Measurements from ENCODE around the gene MTMR6.

MTMR6 gene

DNA sequence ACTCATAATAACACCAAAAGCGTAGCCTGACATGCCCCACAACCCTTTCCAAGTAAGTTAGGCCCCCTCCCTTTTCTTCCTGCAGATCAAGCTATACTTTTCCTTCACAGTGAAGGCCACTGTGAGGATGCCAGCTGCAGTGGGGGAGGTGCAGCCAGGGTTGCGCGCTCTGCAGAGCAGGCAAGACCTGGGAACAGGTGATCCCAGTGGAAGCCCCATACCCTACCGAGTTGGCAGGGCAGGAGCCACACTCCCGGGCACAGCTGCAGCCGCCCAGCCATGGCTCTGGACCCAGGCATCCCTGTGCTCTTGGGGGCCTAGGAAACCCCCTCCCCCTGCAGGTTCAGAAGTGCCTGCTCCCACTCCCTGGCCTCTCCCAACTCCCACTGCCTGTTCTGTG lies 18.7 kb downstream of the MTMR6 start:
- H3K27me3 ChIP-seq (replicated peaks; ENCODE audit: control insufficient read depth, insufficient read depth, low read length), result no peaks in the 10 kb centered on the region
- H3K36me3 ChIP-seq (ENCODE audit: control insufficient read depth, insufficient read depth, low read length), result peaks cover 3% of the 10 kb centered on the region
- H3K4me3 ChIP-seq (replicated peaks; ENCODE audit: low read depth, low read length), result no peak overlapping the region
- DNase-seq (ENCODE audit: extremely low read depth, insufficient read length), result no peak
- TF ChIP-seq, protein P1, sequence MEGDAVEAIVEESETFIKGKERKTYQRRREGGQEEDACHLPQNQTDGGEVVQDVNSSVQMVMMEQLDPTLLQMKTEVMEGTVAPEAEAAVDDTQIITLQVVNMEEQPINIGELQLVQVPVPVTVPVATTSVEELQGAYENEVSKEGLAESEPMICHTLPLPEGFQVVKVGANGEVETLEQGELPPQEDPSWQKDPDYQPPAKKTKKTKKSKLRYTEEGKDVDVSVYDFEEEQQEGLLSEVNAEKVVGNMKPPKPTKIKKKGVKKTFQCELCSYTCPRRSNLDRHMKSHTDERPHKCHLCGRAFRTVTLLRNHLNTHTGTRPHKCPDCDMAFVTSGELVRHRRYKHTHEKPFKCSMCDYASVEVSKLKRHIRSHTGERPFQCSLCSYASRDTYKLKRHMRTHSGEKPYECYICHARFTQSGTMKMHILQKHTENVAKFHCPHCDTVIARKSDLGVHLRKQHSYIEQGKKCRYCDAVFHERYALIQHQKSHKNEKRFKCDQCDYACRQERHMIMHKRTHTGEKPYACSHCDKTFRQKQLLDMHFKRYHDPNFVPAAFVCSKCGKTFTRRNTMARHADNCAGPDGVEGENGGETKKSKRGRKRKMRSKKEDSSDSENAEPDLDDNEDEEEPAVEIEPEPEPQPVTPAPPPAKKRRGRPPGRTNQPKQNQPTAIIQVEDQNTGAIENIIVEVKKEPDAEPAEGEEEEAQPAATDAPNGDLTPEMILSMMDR (IDR thresholded peaks at IDR 0.05; ENCODE audit: insufficient read depth, low read length, poor library complexity, severe bottlenecking), result no peak

GRCh38 chr13:25267715-25268114 lies 19.6 kb downstream of the MTMR6 start:
- DNase-seq (ENCODE audit: extremely low read depth, insufficient read length), result no peak

GRCh38 chr13:25266706-25267105 lies 20.6 kb downstream of the MTMR6 start:
- DNase-seq (ENCODE audit: extremely low read depth, insufficient read length), result no peak
- Histone ChIP-seq H3K36me3 (ENCODE audit: control insufficient read depth, insufficient read depth, low read length) (peaks cover 3% of the 10 kb centered on the region), H3K4me3 (replicated peaks; ENCODE audit: low read depth, low read length) (no peak overlapping the region), H3K27me3 (replicated peaks; ENCODE audit: control insufficient read depth, insufficient read depth, low read length) (no peaks in the 10 kb centered on the region)
- TF ChIP-seq, protein P1 (IDR thresholded peaks at IDR 0.05; ENCODE audit: insufficient read depth, low read length, poor library complexity, severe bottlenecking), result no peak

More at GRCh38 chr13:25267715-25268114, 19.6 kb downstream of the MTMR6 start:
- TF ChIP-seq, protein P1 (IDR thresholded peaks at IDR 0.05; ENCODE audit: insufficient read depth, low read length, poor library complexity, severe bottlenecking), result peak; percentile 28
- Histone ChIP-seq H3K4me3 (replicated peaks; ENCODE audit: low read depth, low read length) (no peak overlapping the region), H3K36me3 (ENCODE audit: control insufficient read depth, insufficient read depth, low read length) (peaks cover 3% of the 10 kb centered on the region), H3K27me3 (replicated peaks; ENCODE audit: control insufficient read depth, insufficient read depth, low read length) (no peaks in the 10 kb centered on the region)

DNA sequence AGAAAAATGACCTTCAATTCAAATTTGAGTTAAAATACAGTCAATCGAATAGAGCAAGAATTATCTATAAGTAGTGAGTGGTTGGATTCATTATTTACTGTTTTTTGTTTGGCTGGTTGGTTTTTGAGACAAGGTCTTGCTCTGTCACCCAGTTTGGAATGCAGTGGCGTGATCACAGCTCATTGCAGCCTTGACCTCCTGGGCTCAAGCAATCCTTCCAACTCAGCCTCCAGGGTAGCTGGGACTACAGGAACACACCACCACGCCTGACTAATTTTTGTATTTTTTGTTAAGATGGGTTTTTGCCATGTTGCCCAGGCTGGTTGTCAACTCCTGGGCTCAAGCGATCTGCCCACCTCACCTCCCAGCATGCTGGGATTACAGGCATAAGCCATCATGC lies 25.0 kb downstream of the MTMR6 start:
- Histone ChIP-seq H3K27me3 (replicated peaks; ENCODE audit: control insufficient read depth, insufficient read depth, low read length) (no peaks in the 10 kb centered on the region), H3K4me3 (replicated peaks; ENCODE audit: low read depth, low read length) (no peak overlapping the region), H3K36me3 (ENCODE audit: control insufficient read depth, insufficient read depth, low read length) (no peaks in the 10 kb centered on the region; the same call in none of the 2 replicates)
- TF ChIP-seq, protein P1 (IDR thresholded peaks at IDR 0.05; ENCODE audit: insufficient read depth, low read length, poor library complexity, severe bottlenecking), result no peak
- DNase-seq (ENCODE audit: extremely low read depth, insufficient read length), result no peak

GRCh38 chr13:25253702-25254101 lies 33.6 kb downstream of the MTMR6 start:
- DNase-seq (ENCODE audit: extremely low read depth, insufficient read length), result no peak
- Histone ChIP-seq H3K27me3 (replicated peaks; ENCODE audit: control insufficient read depth, insufficient read depth, low read length) (no peaks in the 10 kb centered on the region), H3K36me3 (ENCODE audit: control insufficient read depth, insufficient read depth, low read length) (no peaks in the 10 kb centered on the region; the same call in 1 of the 2 replicates), H3K4me3 (replicated peaks; ENCODE audit: low read depth, low read length) (no peak overlapping the region)
- TF ChIP-seq, protein P1 (IDR thresholded peaks at IDR 0.05; ENCODE audit: insufficient read depth, low read length, poor library complexity, severe bottlenecking), result no peak

GRCh38 chr13:25252752-25253151 lies 34.5 kb downstream of the MTMR6 start:
- DNase-seq (ENCODE audit: extremely low read depth, insufficient read length), result no peak
- Histone ChIP-seq H3K4me3 (replicated peaks; ENCODE audit: low read depth, low read length) (no peak overlapping the region), H3K27me3 (replicated peaks; ENCODE audit: control insufficient read depth, insufficient read depth, low read length) (no peaks in the 10 kb centered on the region), H3K36me3 (ENCODE audit: control insufficient read depth, insufficient read depth, low read length) (no peaks in the 10 kb centered on the region; the same call in 1 of the 2 replicates)
- TF ChIP-seq, protein P1 (IDR thresholded peaks at IDR 0.05; ENCODE audit: insufficient read depth, low read length, poor library complexity, severe bottlenecking), result no peak
